Ascending aorta (tissue), 2 donors: ENCODE measurements around the gene PLCH2. TPM values are rescaled to one million over a fixed set of nuclear protein-coding genes. Genes with fewer than 3 reads are reported as not detected.

Experiments used
- DNase-seq, 2 donors: peaks; one replicate each; pipeline ENCODE4 v3.0.0-alpha.2; 2019; ENCODE audit warnings: low spot score in 2 of 2
- H3K27ac ChIP-seq, 2 donors: fragments of 200-600 bp; sonication (generic); one replicate each; pipeline ENCODE4 v1.5.1; 2016 to 2017; ENCODE audit warnings: mild to moderate bottlenecking in 1 of 2
- H3K27me3 ChIP-seq: fragments of 200-600 bp; sonication (generic); one replicate; pipeline ENCODE4 v1.5.1; 2017
- H3K36me3 ChIP-seq, 2 donors: fragments of 200-600 bp; sonication (generic); one replicate each; pipeline ENCODE4 v1.5.1; 2016
- H3K4me1 ChIP-seq, 2 donors: fragments of 200-600 bp; sonication (generic); one replicate each; pipeline ENCODE4 v1.5.1; 2016 to 2017; ENCODE audit warnings: mild to moderate bottlenecking in 1 of 2
- H3K4me3 ChIP-seq, 2 donors: fragments of 200-600 bp; sonication (generic); one replicate each; pipeline ENCODE4 v1.5.1; 2016 to 2017; ENCODE audit warnings: mild to moderate bottlenecking in 1 of 2
- H3K9me3 ChIP-seq, 2 donors: fragments of 200-600 bp; sonication (generic); one replicate each; pipeline ENCODE4 v1.5.1; 2016
- intact Hi-C: fragments of 100-400 bp; cut with DNase I; formaldehyde crosslinking; loops from one replicate; pipeline ENCODE4 v1.15.1; 2023
- total RNA-seq: library from RNA; depleted of rRNA; stranded (reverse); fragments of >200 nt; gene quantifications from one replicate; pipeline ENCODE4 v1.1.0, GENCODE V29; 2016
- TF ChIP-seq, protein P1 (sequence below), 3 experiments: fragments of 200-600 bp in 2 of 3; fragments of 450-650 bp in 1 of 3; sonication (generic) in 2 of 3; IDR thresholded peaks; one replicate each; pipeline ENCODE4 v1.5.1; 2016 to 2019; ENCODE audit warnings: antibody characterized with exemption in 3 of 3, mild to moderate bottlenecking in 1 of 3, moderate library complexity in 1 of 3

PLCH2 gene
- total RNA-seq, 1 donor from 2014 or later = not detected

DNA sequence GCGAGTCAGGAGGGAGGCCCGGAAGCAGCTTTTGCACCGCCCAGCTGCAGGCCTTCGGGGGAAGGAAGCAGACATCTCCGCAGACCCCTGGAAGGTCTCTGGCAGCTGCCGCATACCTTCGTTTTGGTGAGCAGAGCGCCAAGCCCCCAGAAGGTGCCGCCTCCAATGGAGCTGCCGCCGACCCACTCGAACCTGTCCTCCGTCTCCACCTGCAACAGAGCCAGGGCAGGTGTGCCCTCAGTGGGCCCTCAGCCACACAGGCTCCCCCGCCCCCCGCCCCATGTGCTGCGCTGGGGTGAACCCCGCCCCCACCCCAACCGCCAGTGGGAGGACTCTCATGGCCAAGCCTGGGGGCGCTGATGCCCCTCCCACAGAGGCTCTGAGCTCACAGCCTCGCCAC, 44.1 kb downstream of the PLCH2 start:
- H3K27ac ChIP-seq = no peak overlapping the region
- TF ChIP-seq, protein P1, sequence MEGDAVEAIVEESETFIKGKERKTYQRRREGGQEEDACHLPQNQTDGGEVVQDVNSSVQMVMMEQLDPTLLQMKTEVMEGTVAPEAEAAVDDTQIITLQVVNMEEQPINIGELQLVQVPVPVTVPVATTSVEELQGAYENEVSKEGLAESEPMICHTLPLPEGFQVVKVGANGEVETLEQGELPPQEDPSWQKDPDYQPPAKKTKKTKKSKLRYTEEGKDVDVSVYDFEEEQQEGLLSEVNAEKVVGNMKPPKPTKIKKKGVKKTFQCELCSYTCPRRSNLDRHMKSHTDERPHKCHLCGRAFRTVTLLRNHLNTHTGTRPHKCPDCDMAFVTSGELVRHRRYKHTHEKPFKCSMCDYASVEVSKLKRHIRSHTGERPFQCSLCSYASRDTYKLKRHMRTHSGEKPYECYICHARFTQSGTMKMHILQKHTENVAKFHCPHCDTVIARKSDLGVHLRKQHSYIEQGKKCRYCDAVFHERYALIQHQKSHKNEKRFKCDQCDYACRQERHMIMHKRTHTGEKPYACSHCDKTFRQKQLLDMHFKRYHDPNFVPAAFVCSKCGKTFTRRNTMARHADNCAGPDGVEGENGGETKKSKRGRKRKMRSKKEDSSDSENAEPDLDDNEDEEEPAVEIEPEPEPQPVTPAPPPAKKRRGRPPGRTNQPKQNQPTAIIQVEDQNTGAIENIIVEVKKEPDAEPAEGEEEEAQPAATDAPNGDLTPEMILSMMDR (IDR thresholded peaks at IDR 0.05) = no peak
- H3K9me3 ChIP-seq = no peaks in the 10 kb centered on the region
- H3K4me1 ChIP-seq = peaks cover 6 to 12% of the 10 kb centered on the region in 2 donors
- peaks cover 63 to 65% of the 10 kb centered on the region in 2 donors for H3K36me3 ChIP-seq
- intact Hi-C loops = no loop called here
- H3K27me3 ChIP-seq = no peaks in the 10 kb centered on the region
- no peak overlapping the region for H3K4me3 ChIP-seq
- no peak for DNase-seq

DNA sequence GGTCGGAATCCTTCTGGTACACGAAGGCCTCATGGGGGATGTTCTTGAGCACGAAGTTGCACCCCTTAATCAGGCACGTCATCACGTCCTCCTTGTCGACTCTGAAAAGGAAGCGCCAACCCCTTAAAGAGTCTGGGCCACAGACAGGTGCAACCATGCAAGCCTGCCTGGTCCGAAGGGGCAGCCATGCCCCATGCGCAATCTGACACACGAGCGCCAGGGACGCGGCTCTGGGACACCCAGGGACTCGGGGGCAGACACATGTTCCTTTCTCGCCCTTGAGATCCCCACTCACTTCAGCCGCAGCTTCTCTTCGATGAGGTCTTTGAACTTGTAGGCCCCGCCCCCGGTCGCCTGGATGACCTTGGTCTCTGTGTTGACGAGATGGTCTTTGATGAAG, 44.7 kb downstream of the PLCH2 start:
- Histone ChIP-seq H3K4me3 (no peak overlapping the region), H3K27ac (no peak overlapping the region), H3K27me3 (no peaks in the 10 kb centered on the region), H3K36me3 (peaks cover 57 to 59% of the 10 kb centered on the region in 2 donors), H3K9me3 (no peaks in the 10 kb centered on the region), H3K4me1 (peaks cover 6 to 17% of the 10 kb centered on the region in 2 donors)
- DNase-seq = no peak
- intact Hi-C loops = no loop called here
- TF ChIP-seq, protein P1 (IDR thresholded peaks at IDR 0.05) = no peak

DNA sequence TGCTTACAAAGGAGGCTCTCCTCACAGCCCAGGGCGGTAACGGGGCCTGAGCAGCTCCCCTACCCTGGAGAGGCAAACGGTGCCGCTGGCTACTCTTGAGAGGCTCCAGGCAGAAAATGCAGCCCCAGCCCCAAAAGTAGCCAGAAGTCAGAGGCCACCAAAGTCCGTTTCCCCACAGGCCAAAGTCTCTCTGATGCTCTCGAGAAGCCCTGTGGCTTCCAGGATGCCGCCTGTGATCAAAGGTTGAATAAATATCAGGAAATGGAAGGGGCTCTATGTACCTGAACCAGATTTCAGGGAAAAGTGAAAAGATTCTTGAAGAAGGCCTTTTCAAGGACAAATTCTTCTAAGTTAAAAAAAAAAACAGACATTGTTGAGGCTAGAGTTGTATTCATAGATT, 46.1 kb downstream of the PLCH2 start:
- Histone ChIP-seq H3K36me3 (peaks cover 43 to 45% of the 10 kb centered on the region in 2 donors), H3K9me3 (no peaks in the 10 kb centered on the region), H3K4me1 (peaks cover 10 to 24% of the 10 kb centered on the region in 2 donors), H3K27me3 (no peaks in the 10 kb centered on the region), H3K27ac (no peak overlapping the region), H3K4me3 (no peak overlapping the region)
- TF ChIP-seq, protein P1 (IDR thresholded peaks at IDR 0.05) = no peak
- intact Hi-C loops = no loop called here
- DNase-seq = no peak

DNA sequence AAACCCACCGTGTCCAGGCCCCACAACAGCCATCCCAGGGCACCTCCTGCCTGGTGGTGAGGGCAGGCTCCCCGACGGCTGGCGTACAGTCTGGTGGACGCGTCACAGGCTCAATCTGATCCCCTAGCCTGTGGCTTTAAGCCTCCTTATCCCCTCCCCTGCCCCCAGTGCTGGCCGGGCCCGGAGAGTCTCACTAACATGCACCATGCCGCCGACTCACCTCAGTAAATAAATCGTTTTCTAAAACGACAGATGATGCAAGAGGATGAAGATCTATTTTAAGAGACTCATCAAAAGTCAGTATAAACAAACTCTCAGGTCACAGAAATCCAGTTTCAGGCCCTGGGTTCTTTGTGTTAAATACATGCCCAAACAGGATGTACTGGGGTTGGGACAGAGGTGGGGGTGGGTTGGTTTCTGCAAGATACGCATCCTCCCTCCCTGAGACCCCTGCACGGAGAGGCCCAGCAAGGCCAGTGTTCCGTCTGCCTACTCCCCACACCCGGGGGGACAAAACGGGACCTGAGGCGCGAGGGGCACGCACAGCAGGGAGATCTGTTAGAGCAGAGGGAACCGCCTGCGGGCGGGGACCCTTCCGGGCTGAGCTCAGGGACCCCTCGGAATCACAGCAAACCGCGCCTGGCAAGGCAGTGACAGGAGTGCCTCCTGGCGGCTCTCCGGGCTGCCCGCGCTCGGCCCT, 47.3 kb downstream of the PLCH2 start:
- H3K36me3 ChIP-seq = peaks cover 31 to 34% of the 10 kb centered on the region in 2 donors
- intact Hi-C loops = no loop called here
- no peak overlapping the region for H3K4me3 ChIP-seq
- H3K27me3 ChIP-seq = no peaks in the 10 kb centered on the region
- DNase-seq = no peak
- no peak overlapping the region for H3K27ac ChIP-seq
- TF ChIP-seq, protein P1 (IDR thresholded peaks at IDR 0.05) = no peak
- H3K4me1 ChIP-seq = peaks cover 20 to 35% of the 10 kb centered on the region in 2 donors
- no peaks in the 10 kb centered on the region for H3K9me3 ChIP-seq

DNA sequence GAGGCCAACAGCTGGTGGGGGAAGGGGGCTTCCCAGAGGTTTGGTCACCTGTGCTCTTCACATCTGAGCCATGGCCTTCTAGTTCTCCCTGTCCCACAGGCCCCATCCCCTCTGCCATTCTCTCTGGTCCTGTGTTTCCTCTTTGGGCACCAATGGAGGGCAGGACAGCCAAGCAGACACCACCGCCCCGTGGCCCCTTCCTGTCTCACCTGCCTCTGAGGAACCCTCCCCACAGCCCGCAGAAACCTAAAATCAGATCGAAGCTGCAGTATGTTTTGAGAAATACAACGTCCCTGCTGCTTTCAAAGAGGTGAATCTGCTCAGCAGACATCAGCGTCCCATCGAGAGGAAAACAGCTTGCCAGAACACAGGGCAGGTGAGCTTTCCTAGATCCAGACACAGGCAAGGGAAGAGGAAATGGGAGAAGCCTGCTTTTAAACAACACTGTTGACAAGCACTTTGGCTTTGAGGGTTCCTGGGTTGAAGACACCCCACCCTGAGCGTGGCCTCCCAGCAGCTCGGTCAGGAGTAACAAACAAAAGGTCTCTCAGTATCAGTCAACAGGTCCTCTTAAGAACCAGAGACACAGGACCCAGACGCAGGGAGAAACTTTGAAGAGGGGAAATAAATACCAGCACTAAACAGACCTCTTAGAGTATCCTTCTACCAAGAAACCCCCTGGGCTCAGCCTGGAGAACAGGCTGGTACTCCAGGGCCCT, 48.0 kb downstream of the PLCH2 start:
- no peaks in the 10 kb centered on the region for H3K9me3 ChIP-seq
- peaks cover 20 to 42% of the 10 kb centered on the region in 2 donors for H3K4me1 ChIP-seq
- no peaks in the 10 kb centered on the region for H3K27me3 ChIP-seq
- DNase-seq = no peak
- peaks cover 24 to 26% of the 10 kb centered on the region in 2 donors for H3K36me3 ChIP-seq
- no peak overlapping the region for H3K4me3 ChIP-seq
- intact Hi-C loops = no loop called here
- H3K27ac ChIP-seq = no peak overlapping the region
- TF ChIP-seq, protein P1 (IDR thresholded peaks at IDR 0.05) = no peak
